Stomach smooth muscle (tissue), 2 donors: ENCODE measurements around the gene CASP9.
"Not testable (repeated sequence)": the region's sequence is repeated elsewhere in the genome, so short reads cannot be mapped to it uniquely, and the experiment has no call there.

Experiments
- H3K27ac ChIP-seq: one replicate; pipeline ENCODE4 v1.7.0; 2013; ENCODE audit warnings: mild to moderate bottlenecking, low read length, inconsistent platforms
- H3K27me3 ChIP-seq, 2 donors: one replicate each; pipeline ENCODE4 v1.7.0; 2013; ENCODE audit warnings: low read length in 2 of 2; ENCODE audit not compliant: insufficient read depth in 2 of 2, control insufficient read depth in 1 of 2
- H3K36me3 ChIP-seq, 2 donors: one replicate each; pipeline ENCODE4 v1.7.0; 2013; ENCODE audit warnings: low read length in 2 of 2; ENCODE audit not compliant: control insufficient read depth in 2 of 2, insufficient read depth in 2 of 2
- H3K4me1 ChIP-seq: one replicate; pipeline ENCODE4 v1.7.0; 2013; ENCODE audit warnings: low read length; ENCODE audit not compliant: control insufficient read depth, insufficient read depth
- H3K4me3 ChIP-seq, 2 donors: one replicate each; pipeline ENCODE4 v1.7.0; 2013; ENCODE audit warnings: low read length in 2 of 2
- H3K9ac ChIP-seq, 2 donors: one replicate each; pipeline ENCODE4 v1.7.0; 2013; ENCODE audit warnings: low read length in 2 of 2, mild to moderate bottlenecking in 1 of 2
- H3K9me3 ChIP-seq, 2 donors: one replicate each; pipeline ENCODE4 v1.7.0; 2013; ENCODE audit warnings: low read length in 2 of 2; ENCODE audit not compliant: control insufficient read depth in 2 of 2
- donor health status: healthy.
- donor health status: Pancreatic carcinoma.

CASP9 gene

GRCh38 chr1:15525050-15526020 is 1.3 kb upstream of the CASP9 start:
- Histone ChIP-seq H3K9ac (peak overlapping the region; percentile 53 to 80), H3K9me3 (no peaks in the 10 kb centered on the region), H3K27ac (peak overlapping the region; percentile 94), H3K36me3 (no peaks in the 10 kb centered on the region), H3K27me3 (no peaks in the 10 kb centered on the region), H3K4me1 (peaks cover 21% of the 10 kb centered on the region), H3K4me3 (peak overlapping the region; percentile 73 to 80)

GRCh38 chr1:15524283-15525049 is 451 bp upstream of the CASP9 start:
- Histone ChIP-seq H3K9ac (peak overlapping the region; percentile 67 to 89), H3K9me3 (no peaks in the 10 kb centered on the region)

GRCh38 chr1:15523104-15524020 is 653 bp downstream of the CASP9 start:
- Histone ChIP-seq H3K36me3 (peaks cover 0 to 3% of the 10 kb centered on the region in 2 donors), H3K9me3 (no peaks in the 10 kb centered on the region), H3K4me3 (peak overlapping the region; percentile 75 to 77), H3K27me3 (no peaks in the 10 kb centered on the region), H3K4me1 (peaks cover 21% of the 10 kb centered on the region), H3K27ac (peak overlapping the region; percentile 82), H3K9ac (peak overlapping the region; percentile 67 to 74)

More at GRCh38 chr1:15524283-15525049, 451 bp upstream of the CASP9 start:
- H3K27me3 ChIP-seq = no peaks in the 10 kb centered on the region
- H3K36me3 ChIP-seq = peaks cover 0 to 2% of the 10 kb centered on the region in 2 donors
- H3K4me3 ChIP-seq = peak overlapping the region; percentile 75 to 78
- peaks cover 21% of the 10 kb centered on the region for H3K4me1 ChIP-seq
- H3K27ac ChIP-seq = peak overlapping the region; percentile 94

- Histone ChIP-seq H3K36me3 (peaks cover under 1 to 8% of the 10 kb centered on the region in 2 donors), H3K4me3 (peak overlapping the region in 1 of 2 donors; percentile 15), H3K27ac (no peak overlapping the region), H3K27me3 (no peaks in the 10 kb centered on the region), H3K9ac (no peak overlapping the region), H3K9me3 (no peaks in the 10 kb centered on the region), H3K4me1 (peaks cover 20% of the 10 kb centered on the region)
These were observed 1.5 kb downstream of the CASP9 start for GRCh38 chr1:15522551-15522950.

- H3K27me3 ChIP-seq, H3K9me3 ChIP-seq, H3K9ac ChIP-seq, H3K4me3 ChIP-seq, H3K27ac ChIP-seq: not testable (repeated sequence)
- peaks cover 4 to 18% of the 10 kb centered on the region in 2 donors for H3K36me3 ChIP-seq
- H3K4me1 ChIP-seq = peaks cover 18% of the 10 kb centered on the region
These were observed 2.7 kb downstream of the CASP9 start for GRCh38 chr1:15521206-15521906.

- Histone ChIP-seq H3K27me3 (no peaks in the 10 kb centered on the region), H3K9ac (no peak overlapping the region), H3K4me1 (peaks cover 9% of the 10 kb centered on the region), H3K9me3 (no peaks in the 10 kb centered on the region), H3K36me3 (peaks cover 4 to 18% of the 10 kb centered on the region in 2 donors), H3K27ac (no peak overlapping the region), H3K4me3 (no peak overlapping the region)
These were observed 4.4 kb downstream of the CASP9 start for GRCh38 chr1:15519625-15520024.

GRCh38 chr1:15515022-15515663 is 8.9 kb downstream of the CASP9 start:
- H3K36me3 ChIP-seq = peaks cover 8 to 33% of the 10 kb centered on the region in 2 donors
- no peaks in the 10 kb centered on the region for H3K9me3 ChIP-seq
- no peak overlapping the region for H3K4me3 ChIP-seq
- peaks cover 5% of the 10 kb centered on the region for H3K4me1 ChIP-seq
- H3K9ac ChIP-seq = no peak overlapping the region
- H3K27ac ChIP-seq = no peak overlapping the region
- no peaks in the 10 kb centered on the region for H3K27me3 ChIP-seq

GRCh38 chr1:15514557-15514956 is 9.5 kb downstream of the CASP9 start:
- not testable (repeated sequence) for H3K4me3 ChIP-seq, H3K9ac ChIP-seq
- peaks cover 8 to 32% of the 10 kb centered on the region in 2 donors for H3K36me3 ChIP-seq

GRCh38 chr1:15513919-15514318 is 10.1 kb downstream of the CASP9 start:
- Histone ChIP-seq H3K27me3 (no peaks in the 10 kb centered on the region), H3K36me3 (peaks cover 8 to 30% of the 10 kb centered on the region in 2 donors), H3K9ac (no peak overlapping the region), H3K4me3 (no peak overlapping the region), H3K4me1 (peaks cover 5% of the 10 kb centered on the region), H3K27ac (no peak overlapping the region), H3K9me3 (no peaks in the 10 kb centered on the region)

More at GRCh38 chr1:15514557-15514956, 9.5 kb downstream of the CASP9 start:
- not testable (repeated sequence) for H3K27ac ChIP-seq, H3K4me1 ChIP-seq, H3K9me3 ChIP-seq, H3K27me3 ChIP-seq
